H9 (cell line): ENCODE measurements around the gene BRINP2. TPM values are rescaled to one million over a fixed set of nuclear protein-coding genes. Genes with fewer than 3 reads are reported as not detected.

ENCODE experiments used
- DNase-seq: peaks from one replicate; pipeline ENCODE4 v3.0.0-alpha.2; 2017
- H2AFZ ChIP-seq: one replicate; pipeline ENCODE4 v1.6.1; 2013; ENCODE audit warnings: mild to moderate bottlenecking, low read length, control low read depth, moderate library complexity
- H2AK5ac ChIP-seq: 2 replicates; pipeline ENCODE4 v1.6.1; 2013; ENCODE audit warnings: low read length, control low read depth, mixed read lengths; ENCODE audit not compliant: insufficient read length
- H2BK120ac ChIP-seq: one replicate; pipeline ENCODE4 v1.6.1; 2013; ENCODE audit warnings: low read depth, mild to moderate bottlenecking, low read length, control low read depth, inconsistent platforms; ENCODE audit not compliant: poor library complexity, severe bottlenecking
- H2BK12ac ChIP-seq: 2 replicates; pipeline ENCODE4 v1.6.1; 2013; ENCODE audit warnings: low read length, control low read depth, mixed read lengths, low read depth; ENCODE audit not compliant: insufficient read length
- H2BK15ac ChIP-seq: 2 replicates; pipeline ENCODE4 v1.6.1; 2013; ENCODE audit warnings: low read depth, low read length, control low read depth
- H2BK20ac ChIP-seq: one replicate; pipeline ENCODE4 v1.6.1; 2013; ENCODE audit warnings: low read depth, mild to moderate bottlenecking, low read length, control low read depth, inconsistent platforms; ENCODE audit not compliant: poor library complexity, severe bottlenecking
- H2BK5ac ChIP-seq: 2 replicates; pipeline ENCODE4 v1.6.1; 2013; ENCODE audit warnings: low read length, control low read depth, mixed read lengths; ENCODE audit not compliant: insufficient read length
- H3K14ac ChIP-seq: 2 replicates; pipeline ENCODE4 v1.6.1; 2013; ENCODE audit warnings: low read length, control low read depth; ENCODE audit not compliant: insufficient read depth
- H3K18ac ChIP-seq: 2 replicates; pipeline ENCODE4 v1.6.1; 2013; ENCODE audit warnings: low read depth, mild to moderate bottlenecking, mixed read lengths, low read length, control low read depth; ENCODE audit not compliant: insufficient read length
- H3K23ac ChIP-seq: 2 replicates; pipeline ENCODE4 v1.6.1; 2013; ENCODE audit warnings: low read length, control low read depth, mixed read lengths, low read depth; ENCODE audit not compliant: insufficient read length
- H3K23me2 ChIP-seq: 2 replicates; pipeline ENCODE4 v1.6.1; 2013; ENCODE audit warnings: low read depth, mild to moderate bottlenecking, mixed read lengths, low read length, control low read depth; ENCODE audit not compliant: insufficient read length, poor library complexity, severe bottlenecking
- H3K27ac ChIP-seq: 2 replicates; pipeline ENCODE4 v1.5.1; 2013; ENCODE audit warnings: low read length, control low read depth, mixed read lengths, low read depth; ENCODE audit not compliant: insufficient read length
- H3K27me3 ChIP-seq: 2 replicates; pipeline ENCODE4 v1.6.1; 2013; ENCODE audit warnings: low read length, control low read depth, inconsistent platforms; ENCODE audit not compliant: insufficient read depth
- H3K4ac ChIP-seq: 2 replicates; pipeline ENCODE4 v1.6.1; 2013; ENCODE audit warnings: low read depth, mild to moderate bottlenecking, control low read depth, inconsistent platforms, low read length, moderate library complexity
- H3K4me1 ChIP-seq: 2 replicates; pipeline ENCODE4 v1.6.1; 2013; ENCODE audit warnings: low read length, control low read depth, inconsistent platforms; ENCODE audit not compliant: insufficient read depth
- H3K4me2 ChIP-seq: 2 replicates; pipeline ENCODE4 v1.6.1; 2013; ENCODE audit warnings: low read length, control low read depth, mixed read lengths; ENCODE audit not compliant: insufficient read length, insufficient read depth
- H3K56ac ChIP-seq: 2 replicates; pipeline ENCODE4 v1.6.1; 2013; ENCODE audit warnings: low read depth, mild to moderate bottlenecking, mixed read lengths, low read length, control low read depth; ENCODE audit not compliant: insufficient read length
- H3K79me1 ChIP-seq: 2 replicates; pipeline ENCODE4 v1.6.1; 2013; ENCODE audit warnings: low read depth, mild to moderate bottlenecking, moderate library complexity, low read length, control low read depth, inconsistent platforms; ENCODE audit not compliant: insufficient read depth, poor library complexity, severe bottlenecking
- H3K79me2 ChIP-seq: 2 replicates; pipeline ENCODE4 v1.6.1; 2013; ENCODE audit warnings: low read length, control low read depth, inconsistent platforms; ENCODE audit not compliant: insufficient read depth
- H3K9ac ChIP-seq: 2 replicates; pipeline ENCODE4 v1.6.1; 2013; ENCODE audit warnings: low read length, control low read depth, mixed read lengths; ENCODE audit not compliant: insufficient read length; ENCODE audit errors: extremely low read depth
- H3K9me3 ChIP-seq: one replicate; pipeline ENCODE4 v1.6.1; 2013; ENCODE audit warnings: low read depth, low read length, inconsistent platforms; ENCODE audit not compliant: control insufficient read depth
- H3T11ph ChIP-seq: one replicate; pipeline ENCODE4 v1.6.1; 2013; ENCODE audit warnings: mild to moderate bottlenecking, low read length, control low read depth, inconsistent platforms
- H4K20me1 ChIP-seq: one replicate; pipeline ENCODE4 v1.6.1; 2013; ENCODE audit not compliant: control insufficient read depth, insufficient read length, insufficient read depth
- H4K5ac ChIP-seq: 2 replicates; pipeline ENCODE4 v1.6.1; 2013; ENCODE audit warnings: low read depth, mild to moderate bottlenecking, mixed read lengths, low read length, control low read depth; ENCODE audit not compliant: insufficient read length
- H4K8ac ChIP-seq: replicated peaks from 2 replicates; pipeline ENCODE4 v1.6.1; 2013; ENCODE audit warnings: low read length, control low read depth, mixed read lengths, low read depth; ENCODE audit not compliant: insufficient read length
- H4K91ac ChIP-seq: 2 replicates; pipeline ENCODE4 v1.6.1; 2013; ENCODE audit warnings: low read depth, mild to moderate bottlenecking, moderate library complexity, mixed read lengths, low read length, control low read depth; ENCODE audit not compliant: insufficient read length
- H3K27ac Mint-ChIP-seq, 3 experiments: 2 replicates in 2 of 3; 3 replicates in 1 of 3; pipeline ENCODE4 v1.8.0; 2020 to 2021; ENCODE audit warnings: mixed read lengths in 3 of 3, mild to moderate bottlenecking in 1 of 3, moderate library complexity in 1 of 3
- H3K27me3 Mint-ChIP-seq: 2 replicates; pipeline ENCODE4 v1.8.0; 2021; ENCODE audit warnings: low read depth, mild to moderate bottlenecking, moderate library complexity, mixed read lengths
- H3K36me3 Mint-ChIP-seq, 3 experiments: 2 replicates in 2 of 3; 3 replicates in 1 of 3; pipeline ENCODE4 v1.8.0; 2020 to 2021; ENCODE audit warnings: low read depth in 3 of 3, mixed read lengths in 3 of 3; ENCODE audit not compliant: insufficient read depth in 1 of 3
- H3K4me1 Mint-ChIP-seq, 2 experiments: 2 replicates each; pipeline ENCODE4 v1.8.0; 2020; ENCODE audit warnings: mixed read lengths in 2 of 2
- H3K4me3 Mint-ChIP-seq, 2 experiments: 2 replicates in 1 of 2; 3 replicates in 1 of 2; pipeline ENCODE4 v1.8.0; 2020 to 2021; ENCODE audit warnings: mild to moderate bottlenecking in 2 of 2, mixed read lengths in 2 of 2, moderate library complexity in 1 of 2
- H3K9me3 Mint-ChIP-seq, 2 experiments: 2 replicates in 1 of 2; 3 replicates in 1 of 2; pipeline ENCODE4 v1.8.0; 2020; ENCODE audit warnings: mild to moderate bottlenecking in 2 of 2, mixed read lengths in 2 of 2, moderate library complexity in 1 of 2
- WGBS: extraction: QIAGEN DNeasy Blood & Tissue Kit; methylation state at CpG from one replicate; pipeline ENCODE4 v1.1.7; 2013; ENCODE audit warnings: missing lambda C conversion rate, low lambda C conversion rate, mixed read lengths; ENCODE audit not compliant: insufficient read length; ENCODE audit errors: extremely low coverage; 5-methylcytosine and 5-hydroxymethylcytosine counted together
- total RNA-seq: library from RNA; stranded (reverse); gene quantifications from 2 replicates; pipeline ENCODE4 v1.2.1, GENCODE V29; 2021
- TF ChIP-seq, protein P1 (sequence below): fragments of 200-600 bp; sonication (generic); conservative IDR thresholded peaks from 3 replicates; pipeline ENCODE4 v1.8.0; 2021; ENCODE audit warnings: antibody characterized with exemption, mild to moderate bottlenecking

The BRINP2 gene
- total RNA-seq, 1 experiment from 2014 or later = not detected

DNA sequence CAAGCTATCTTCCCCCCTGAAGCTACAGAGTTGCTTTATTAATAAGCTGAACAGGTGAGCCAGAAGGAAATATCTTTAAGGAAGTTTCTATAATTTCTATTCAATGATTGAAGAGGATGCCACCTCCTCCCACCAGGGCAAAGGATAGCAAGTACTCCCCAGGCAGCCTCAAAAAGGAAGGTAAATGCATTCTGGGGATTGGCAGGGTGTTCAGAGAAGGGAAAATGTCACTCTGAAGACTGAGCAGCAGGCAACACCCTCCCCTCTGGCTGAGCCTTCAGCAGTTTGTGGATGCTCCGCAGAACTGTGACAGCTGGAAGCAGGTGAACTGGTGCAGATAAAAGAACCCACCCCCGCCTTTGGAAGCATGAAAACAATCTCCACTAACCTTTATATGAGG is 140.8 kb downstream of the BRINP2 start:
- Histone ChIP-seq H3K27me3 (no peaks in the 10 kb centered on the region), H3K56ac (no peak overlapping the region), H2BK120ac (no peak overlapping the region), H3K27ac (no peak overlapping the region), H3K14ac (no peak overlapping the region), H3K23ac (no peak overlapping the region), H3K79me1 (no peaks in the 10 kb centered on the region), H4K5ac (no peak overlapping the region), H2BK12ac (no peak overlapping the region), H4K8ac (no peak overlapping the region), H2AK5ac (no peak overlapping the region), H3K9me3 (no peaks in the 10 kb centered on the region), H3K4me2 (no peak overlapping the region), H3K23me2 (no peaks in the 10 kb centered on the region), H2BK20ac (no peak overlapping the region), H2AFZ (no peak overlapping the region), H4K20me1 (no peaks in the 10 kb centered on the region), H3K9ac (no peak overlapping the region), H2BK15ac (no peak overlapping the region), H3K18ac (no peak overlapping the region), H3T11ph (no peak overlapping the region), H3K4me1 (no peaks in the 10 kb centered on the region), H2BK5ac (no peak overlapping the region), H3K4ac (no peak overlapping the region), H3K79me2 (no peaks in the 10 kb centered on the region), H4K91ac (no peak overlapping the region)
- Mint-ChIP-seq H3K4me1 (peaks cover 5 to 12% of the 10 kb centered on the region in 2 experiments), H3K27ac (peak overlapping the region in 1 of 3 experiments; percentile 9; a peak in 1 of 7 replicates), H3K9me3 (no peaks in the 10 kb centered on the region), H3K27me3 (no peaks in the 10 kb centered on the region), H3K4me3 (no peak overlapping the region), H3K36me3 (no peaks in the 10 kb centered on the region)
- TF ChIP-seq, protein P1, sequence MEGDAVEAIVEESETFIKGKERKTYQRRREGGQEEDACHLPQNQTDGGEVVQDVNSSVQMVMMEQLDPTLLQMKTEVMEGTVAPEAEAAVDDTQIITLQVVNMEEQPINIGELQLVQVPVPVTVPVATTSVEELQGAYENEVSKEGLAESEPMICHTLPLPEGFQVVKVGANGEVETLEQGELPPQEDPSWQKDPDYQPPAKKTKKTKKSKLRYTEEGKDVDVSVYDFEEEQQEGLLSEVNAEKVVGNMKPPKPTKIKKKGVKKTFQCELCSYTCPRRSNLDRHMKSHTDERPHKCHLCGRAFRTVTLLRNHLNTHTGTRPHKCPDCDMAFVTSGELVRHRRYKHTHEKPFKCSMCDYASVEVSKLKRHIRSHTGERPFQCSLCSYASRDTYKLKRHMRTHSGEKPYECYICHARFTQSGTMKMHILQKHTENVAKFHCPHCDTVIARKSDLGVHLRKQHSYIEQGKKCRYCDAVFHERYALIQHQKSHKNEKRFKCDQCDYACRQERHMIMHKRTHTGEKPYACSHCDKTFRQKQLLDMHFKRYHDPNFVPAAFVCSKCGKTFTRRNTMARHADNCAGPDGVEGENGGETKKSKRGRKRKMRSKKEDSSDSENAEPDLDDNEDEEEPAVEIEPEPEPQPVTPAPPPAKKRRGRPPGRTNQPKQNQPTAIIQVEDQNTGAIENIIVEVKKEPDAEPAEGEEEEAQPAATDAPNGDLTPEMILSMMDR = no peak
- DNase-seq = no peak
- WGBS = no CpG with 5 or more reads among the region's 2 CpGs
